Stimulated activated naive CD8-positive, alpha-beta T cell treated with anti-CD3 and anti-CD28 coated beads, Interleukin-15, Interleukin-2, amounts not matched to agents 100 ng/mL and 50 ng/mL, for 24 hours (primary cell): Measurements from ENCODE around the gene NAE1.
"Not testable (repeated sequence)": the region's sequence is repeated elsewhere in the genome, so short reads cannot be mapped to it uniquely, and the experiment has no call there.

Experiments used
- H3K27ac Mint-ChIP-seq: one replicate; pipeline ENCODE4 v1.8.0; 2021; ENCODE audit warnings: mild to moderate bottlenecking, mixed read lengths
- H3K27me3 Mint-ChIP-seq: one replicate; pipeline ENCODE4 v1.8.0; 2021; ENCODE audit warnings: mixed read lengths
- H3K36me3 Mint-ChIP-seq: one replicate; pipeline ENCODE4 v1.8.0; 2021; ENCODE audit warnings: low read depth, mixed read lengths
- H3K4me1 Mint-ChIP-seq: one replicate; pipeline ENCODE4 v1.8.0; 2021; ENCODE audit warnings: low read depth, mixed read lengths
- H3K4me3 Mint-ChIP-seq: one replicate; pipeline ENCODE4 v1.8.0; 2021; ENCODE audit warnings: mild to moderate bottlenecking, mixed read lengths
- H3K9me3 Mint-ChIP-seq: one replicate; pipeline ENCODE4 v1.8.0; 2021; ENCODE audit warnings: mixed read lengths

Gene NAE1

GRCh38 chr16:66798161-66798560, 32.6 kb downstream of the NAE1 start:
- Mint-ChIP-seq H3K27me3 (no peaks in the 10 kb centered on the region), H3K4me3 (no peak overlapping the region)

GRCh38 chr16:66793984-66794383, 36.8 kb downstream of the NAE1 start:
- not testable (repeated sequence) for H3K9me3 Mint-ChIP-seq, H3K27me3 Mint-ChIP-seq, H3K36me3 Mint-ChIP-seq, H3K4me3 Mint-ChIP-seq, H3K4me1 Mint-ChIP-seq, H3K27ac Mint-ChIP-seq

More at GRCh38 chr16:66798161-66798560, 32.6 kb downstream of the NAE1 start:
- H3K4me1 Mint-ChIP-seq: no peaks in the 10 kb centered on the region
- H3K9me3 Mint-ChIP-seq: no peaks in the 10 kb centered on the region
- no peak overlapping the region for H3K27ac Mint-ChIP-seq
- H3K36me3 Mint-ChIP-seq: peaks cover 16% of the 10 kb centered on the region

- Mint-ChIP-seq H3K4me1 (no peaks in the 10 kb centered on the region), H3K36me3 (no peaks in the 10 kb centered on the region), H3K9me3 (no peaks in the 10 kb centered on the region), H3K4me3 (no peak overlapping the region), H3K27me3 (no peaks in the 10 kb centered on the region), H3K27ac (no peak overlapping the region)
Measured at GRCh38 chr16:66790130-66790733, 40.5 kb downstream of the NAE1 start.

- H3K36me3 Mint-ChIP-seq: no peaks in the 10 kb centered on the region
- H3K27ac Mint-ChIP-seq: no peak overlapping the region
- no peak overlapping the region for H3K4me3 Mint-ChIP-seq
- no peaks in the 10 kb centered on the region for H3K27me3 Mint-ChIP-seq
- H3K9me3 Mint-ChIP-seq: no peaks in the 10 kb centered on the region
- no peaks in the 10 kb centered on the region for H3K4me1 Mint-ChIP-seq
Measured at GRCh38 chr16:66787427-66787826, 43.3 kb downstream of the NAE1 start.

- Mint-ChIP-seq H3K9me3 (no peaks in the 10 kb centered on the region), H3K36me3 (no peaks in the 10 kb centered on the region), H3K4me1 (no peaks in the 10 kb centered on the region), H3K27me3 (no peaks in the 10 kb centered on the region), H3K27ac (no peak overlapping the region), H3K4me3 (no peak overlapping the region)
Measured at GRCh38 chr16:66786551-66786950, 44.2 kb downstream of the NAE1 start.

GRCh38 chr16:66776457-66776856, 54.3 kb downstream of the NAE1 start:
- no peaks in the 10 kb centered on the region for H3K36me3 Mint-ChIP-seq
- H3K4me3 Mint-ChIP-seq: no peak overlapping the region
- H3K27ac Mint-ChIP-seq: no peak overlapping the region

GRCh38 chr16:66774981-66775380, 55.8 kb downstream of the NAE1 start:
- H3K9me3 Mint-ChIP-seq: no peaks in the 10 kb centered on the region
- H3K27me3 Mint-ChIP-seq: no peaks in the 10 kb centered on the region
- no peak overlapping the region for H3K27ac Mint-ChIP-seq
- H3K36me3 Mint-ChIP-seq: no peaks in the 10 kb centered on the region
- no peaks in the 10 kb centered on the region for H3K4me1 Mint-ChIP-seq
- H3K4me3 Mint-ChIP-seq: no peak overlapping the region

More at GRCh38 chr16:66776457-66776856, 54.3 kb downstream of the NAE1 start:
- Mint-ChIP-seq H3K4me1 (no peaks in the 10 kb centered on the region), H3K27me3 (no peaks in the 10 kb centered on the region), H3K9me3 (no peaks in the 10 kb centered on the region)

GRCh38 chr16:66758086-66758485, 72.7 kb downstream of the NAE1 start:
- Mint-ChIP-seq H3K27me3 (peaks cover 1% of the 10 kb centered on the region), H3K36me3 (no peaks in the 10 kb centered on the region)

GRCh38 chr16:66754819-66755218, 76.0 kb downstream of the NAE1 start:
- no peak overlapping the region for H3K4me3 Mint-ChIP-seq
- H3K27ac Mint-ChIP-seq: no peak overlapping the region
- peaks cover 18% of the 10 kb centered on the region for H3K4me1 Mint-ChIP-seq
- no peaks in the 10 kb centered on the region for H3K36me3 Mint-ChIP-seq
- peaks cover 7% of the 10 kb centered on the region for H3K27me3 Mint-ChIP-seq
- no peaks in the 10 kb centered on the region for H3K9me3 Mint-ChIP-seq

More at GRCh38 chr16:66758086-66758485, 72.7 kb downstream of the NAE1 start:
- Mint-ChIP-seq H3K9me3 (no peaks in the 10 kb centered on the region), H3K4me1 (no peaks in the 10 kb centered on the region), H3K27ac (no peak overlapping the region), H3K4me3 (no peak overlapping the region)

GRCh38 chr16:66754211-66754610, 76.6 kb downstream of the NAE1 start:
- H3K4me3 Mint-ChIP-seq: no peak overlapping the region
- H3K36me3 Mint-ChIP-seq: peaks cover 6% of the 10 kb centered on the region
- H3K27ac Mint-ChIP-seq: no peak overlapping the region
- no peaks in the 10 kb centered on the region for H3K9me3 Mint-ChIP-seq
- peaks cover 24% of the 10 kb centered on the region for H3K4me1 Mint-ChIP-seq
- H3K27me3 Mint-ChIP-seq: peaks cover 7% of the 10 kb centered on the region

GRCh38 chr16:66752958-66753357, 77.8 kb downstream of the NAE1 start:
- Mint-ChIP-seq H3K4me3 (no peak overlapping the region), H3K27ac (no peak overlapping the region), H3K9me3 (no peaks in the 10 kb centered on the region), H3K4me1 (peaks cover 34% of the 10 kb centered on the region), H3K27me3 (peaks cover 7% of the 10 kb centered on the region), H3K36me3 (peaks cover 15% of the 10 kb centered on the region)
